HFF-Myc (cell line): ENCODE data around the gene SHROOM3.

ENCODE experiments used
- DNase-seq: peaks from one replicate; pipeline ENCODE4 v3.0.0-alpha.2; 2011; ENCODE audit warnings: low read depth; ENCODE audit errors: extremely low read depth
- H3K4me3 ChIP-seq: replicated peaks from 2 replicates; pipeline ENCODE4 v1.5.1; 2011; ENCODE audit warnings: low read depth, mild to moderate bottlenecking, control low read depth, low read length
- TF ChIP-seq, protein P1 (sequence below): IDR thresholded peaks from 2 replicates; pipeline ENCODE4 v1.5.1; 2012; ENCODE audit warnings: mild to moderate bottlenecking, low read depth, low read length, control low read depth; ENCODE audit errors: missing control alignments

The SHROOM3 gene

DNA sequence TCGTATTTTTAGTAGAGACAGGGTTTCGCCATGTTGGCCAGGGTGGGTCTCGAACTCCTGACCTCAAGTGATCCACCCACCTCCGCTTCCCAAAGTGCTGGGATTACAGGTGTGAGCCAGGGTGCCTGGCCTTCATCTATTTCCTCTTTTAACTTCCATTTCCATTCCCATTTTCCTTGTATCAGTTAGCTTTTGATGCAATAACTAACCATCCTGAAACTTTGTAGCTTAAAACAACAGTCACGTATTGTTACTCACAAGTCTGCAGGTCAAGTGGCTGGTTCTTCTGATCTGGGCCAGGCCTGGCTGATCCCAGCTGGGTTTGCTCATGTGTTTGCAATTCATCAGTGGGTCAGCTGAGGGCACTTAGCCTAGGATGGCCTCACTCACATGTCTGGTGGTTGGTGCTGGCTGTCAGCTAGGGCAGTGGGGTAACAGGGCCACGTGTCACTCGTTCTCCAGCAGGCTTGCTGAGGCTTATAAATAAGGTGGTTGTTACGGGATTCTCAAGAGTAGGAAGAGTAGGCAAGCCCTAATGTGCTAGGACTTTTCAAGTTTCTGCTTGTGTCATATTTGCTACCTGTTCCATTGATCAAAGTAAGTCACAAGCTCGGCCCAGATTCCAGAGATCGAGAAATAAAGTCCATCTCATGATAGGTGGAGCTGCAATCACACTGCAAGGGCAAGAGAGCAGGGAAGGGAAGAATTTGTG is 374.7 kb downstream of the SHROOM3 start:
- no peak for DNase-seq

DNA sequence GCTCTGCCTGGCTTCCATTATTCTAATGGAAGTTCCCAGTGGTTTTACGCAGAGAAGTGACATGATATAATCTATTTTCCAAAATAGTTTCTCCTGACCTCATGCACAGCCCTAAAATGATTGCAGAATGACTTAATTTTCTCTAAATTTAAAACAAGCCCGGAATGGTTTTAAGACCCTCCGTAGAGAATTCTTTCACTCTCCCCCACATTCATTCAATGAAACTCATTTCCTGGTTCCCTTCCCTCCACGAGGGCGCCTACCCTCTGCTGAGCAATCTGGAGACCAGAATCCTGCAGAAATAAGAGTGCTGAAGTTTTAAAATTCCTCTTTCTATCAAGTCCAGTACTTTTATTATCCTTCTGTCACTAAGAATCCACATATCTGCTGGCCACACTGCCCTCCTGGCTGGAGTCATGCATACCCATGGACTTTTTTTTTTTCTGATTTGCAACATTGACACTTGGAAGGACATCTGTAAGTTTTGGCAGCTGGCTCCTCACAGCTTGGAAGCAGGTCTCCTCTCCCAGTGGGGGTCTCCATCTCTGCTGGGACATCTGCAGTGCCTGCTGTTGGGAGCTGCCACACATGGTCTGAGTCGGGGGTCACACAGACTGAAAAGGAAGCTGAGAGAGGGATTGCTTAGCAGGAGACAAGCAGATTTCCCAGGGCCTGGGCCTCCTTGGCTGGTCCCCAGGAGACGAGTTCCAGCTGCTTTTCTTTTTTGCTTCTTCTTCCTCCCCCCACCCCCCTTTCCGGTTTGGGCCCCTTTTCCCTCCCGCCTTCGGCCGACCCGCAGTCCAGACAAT is 376.8 kb downstream of the SHROOM3 start:
- H3K4me3 ChIP-seq = no peak overlapping the region
- TF ChIP-seq, protein P1, sequence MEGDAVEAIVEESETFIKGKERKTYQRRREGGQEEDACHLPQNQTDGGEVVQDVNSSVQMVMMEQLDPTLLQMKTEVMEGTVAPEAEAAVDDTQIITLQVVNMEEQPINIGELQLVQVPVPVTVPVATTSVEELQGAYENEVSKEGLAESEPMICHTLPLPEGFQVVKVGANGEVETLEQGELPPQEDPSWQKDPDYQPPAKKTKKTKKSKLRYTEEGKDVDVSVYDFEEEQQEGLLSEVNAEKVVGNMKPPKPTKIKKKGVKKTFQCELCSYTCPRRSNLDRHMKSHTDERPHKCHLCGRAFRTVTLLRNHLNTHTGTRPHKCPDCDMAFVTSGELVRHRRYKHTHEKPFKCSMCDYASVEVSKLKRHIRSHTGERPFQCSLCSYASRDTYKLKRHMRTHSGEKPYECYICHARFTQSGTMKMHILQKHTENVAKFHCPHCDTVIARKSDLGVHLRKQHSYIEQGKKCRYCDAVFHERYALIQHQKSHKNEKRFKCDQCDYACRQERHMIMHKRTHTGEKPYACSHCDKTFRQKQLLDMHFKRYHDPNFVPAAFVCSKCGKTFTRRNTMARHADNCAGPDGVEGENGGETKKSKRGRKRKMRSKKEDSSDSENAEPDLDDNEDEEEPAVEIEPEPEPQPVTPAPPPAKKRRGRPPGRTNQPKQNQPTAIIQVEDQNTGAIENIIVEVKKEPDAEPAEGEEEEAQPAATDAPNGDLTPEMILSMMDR = no peak
- peak; percentile 53 for DNase-seq

More for the DNA sequence above, 374.7 kb downstream of the SHROOM3 start:
- no peak overlapping the region for H3K4me3 ChIP-seq
- TF ChIP-seq, protein P1 = no peak

DNA sequence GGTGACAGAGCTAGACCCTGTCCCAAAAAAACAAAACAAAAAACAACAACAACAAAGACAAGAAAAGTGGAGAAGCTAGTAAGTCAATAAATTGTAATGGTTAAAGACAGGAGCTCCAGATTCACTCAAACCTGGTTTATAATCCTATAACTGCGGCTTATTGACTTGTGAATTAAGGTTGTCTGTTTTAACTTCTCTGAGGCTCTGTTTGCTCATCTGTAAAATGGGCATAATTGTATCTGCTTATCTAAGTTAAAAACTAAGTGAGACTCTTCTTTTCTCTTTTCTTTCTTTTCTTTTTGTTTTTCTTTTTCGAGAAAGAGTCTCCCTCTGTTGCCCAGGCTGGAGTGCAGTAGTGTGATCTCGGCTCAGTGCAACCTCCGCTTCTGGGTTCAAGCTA is 378.0 kb downstream of the SHROOM3 start:
- TF ChIP-seq, protein P1 = no peak
- H3K4me3 ChIP-seq = no peak overlapping the region
- DNase-seq = no peak

DNA sequence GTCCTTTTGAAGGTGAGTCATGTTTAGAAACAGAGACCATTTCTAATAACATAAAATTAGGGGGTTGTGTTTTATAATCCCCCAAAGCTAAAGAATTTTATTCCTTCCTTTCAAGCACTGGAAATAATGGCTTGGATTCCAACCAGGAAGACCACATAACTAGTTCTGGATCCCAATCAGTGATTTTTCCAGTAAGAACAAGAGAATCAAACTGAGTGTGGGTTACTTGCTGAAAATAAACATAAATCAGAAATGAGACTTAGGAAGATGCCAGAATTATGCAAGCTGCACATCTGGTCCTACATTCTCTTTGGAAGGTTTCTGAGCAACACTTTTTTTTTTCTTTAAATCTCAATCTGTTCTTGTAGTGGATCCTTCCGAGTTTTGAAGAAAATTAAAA is 386.6 kb downstream of the SHROOM3 start:
- TF ChIP-seq, protein P1 = no peak
- H3K4me3 ChIP-seq = no peak overlapping the region
- DNase-seq = no peak

DNA sequence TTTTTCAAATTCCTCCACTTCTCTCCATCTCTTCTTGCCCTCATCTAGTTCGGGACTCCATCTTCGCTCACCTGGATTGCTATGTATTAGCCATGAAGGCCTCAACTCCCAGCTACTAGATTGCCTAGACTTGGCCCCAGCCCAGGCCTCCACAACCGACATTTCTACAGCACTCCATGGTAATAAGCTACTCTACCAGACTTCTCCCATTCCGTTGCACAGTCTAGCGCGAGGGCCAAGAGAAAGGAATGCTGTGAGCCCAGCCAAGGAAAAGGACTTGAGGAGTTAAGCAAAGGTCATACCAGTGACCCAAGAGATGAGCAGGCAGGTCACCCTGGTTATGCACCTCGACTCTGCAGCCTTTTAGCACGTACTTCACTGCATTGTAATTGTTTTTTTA is 387.3 kb downstream of the SHROOM3 start:
- no peak overlapping the region for H3K4me3 ChIP-seq
- no peak for DNase-seq
- TF ChIP-seq, protein P1 = no peak

DNA sequence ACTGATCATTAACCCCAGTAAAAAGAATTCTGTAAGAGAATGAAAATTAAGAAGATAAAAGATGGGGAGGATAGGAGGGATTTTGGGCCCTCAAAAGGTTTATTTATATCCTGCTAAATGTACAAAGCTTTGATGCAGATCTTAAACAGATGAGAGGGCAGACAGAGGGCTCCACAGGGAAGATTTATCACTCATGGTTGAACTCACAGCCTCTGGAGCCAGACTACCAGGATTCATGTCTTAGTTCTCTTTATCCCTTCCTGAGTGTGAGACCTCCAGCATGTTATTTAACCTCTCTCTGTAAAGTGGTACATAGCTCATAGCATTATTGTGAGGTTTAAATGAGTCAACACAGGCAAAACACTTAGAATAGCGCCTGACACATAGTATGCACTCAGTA is 388.5 kb downstream of the SHROOM3 start:
- DNase-seq = no peak
- TF ChIP-seq, protein P1 = no peak
- H3K4me3 ChIP-seq = no peak overlapping the region

DNA sequence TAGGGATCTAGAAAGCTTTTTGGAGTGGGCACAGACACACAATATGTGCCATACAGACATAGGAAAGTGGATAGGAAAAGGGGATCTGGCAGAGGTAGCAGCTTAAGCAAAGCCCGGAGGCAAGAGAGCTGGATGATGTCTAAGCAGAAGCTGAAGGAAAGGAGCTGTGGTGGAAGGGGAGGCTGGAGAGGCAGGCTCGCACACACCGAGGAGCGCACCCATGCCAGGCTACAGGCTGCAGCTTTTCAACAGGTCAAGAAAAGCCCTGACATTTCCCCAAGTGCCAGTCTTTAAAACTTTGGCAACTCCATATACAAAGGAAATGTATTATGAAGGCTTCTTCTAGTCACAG is 395.6 kb downstream of the SHROOM3 start:
- DNase-seq = no peak
- H3K4me3 ChIP-seq = no peak overlapping the region

More for the DNA sequence above, 395.6 kb downstream of the SHROOM3 start:
- TF ChIP-seq, protein P1 = no peak
